ENCODE data around the gene APPBP2. TPM values are rescaled to one million over a fixed set of nuclear protein-coding genes. Genes with fewer than 3 reads are reported as not detected.

Gene APPBP2
- polyA plus RNA-seq, 1 donor (not counting 4 experiments of a cell fraction or from before 2014, with no cell fraction given), result 21.1 TPM

DNA sequence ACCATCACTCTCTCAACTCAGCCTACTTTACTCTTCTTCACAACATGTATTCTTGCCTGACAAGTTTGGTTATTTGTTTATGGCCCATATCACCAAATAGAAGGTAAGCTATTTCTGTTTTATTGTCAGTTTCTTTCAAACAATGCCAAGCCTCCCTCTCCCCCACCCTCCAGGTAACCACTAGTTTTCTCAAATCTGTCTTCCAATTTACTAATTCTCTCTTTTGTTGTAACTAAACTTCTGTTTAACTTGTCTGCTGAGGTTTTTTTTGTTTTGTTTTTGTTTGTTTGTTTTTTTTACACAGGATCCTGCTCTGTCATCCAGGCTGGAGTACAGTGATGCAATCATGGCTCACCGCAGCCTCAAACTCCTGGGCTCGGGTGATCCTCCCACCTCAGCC lies 68.9 kb downstream of the APPBP2 start:
- Histone ChIP-seq H3K4me3 (ENCODE audit: control insufficient read depth in 2 of 3, extremely low read depth in 1 of 3, insufficient read depth in 2 of 3, low read depth in 1 of 3, low read length in 3 of 3) (no peak overlapping the region), H3K9ac (ENCODE audit: control insufficient read depth, extremely low read depth, insufficient read depth, low read length) (no peak overlapping the region), H3K4me2 (ENCODE audit: control insufficient read depth, extremely low read depth, insufficient read depth, low read depth, low read length) (no peak overlapping the region), H3K27me3 (ENCODE audit: control insufficient read depth, extremely low read depth, insufficient read depth, low read length) (no peaks in the 10 kb centered on the region), H3K79me2 (ENCODE audit: control insufficient read depth, insufficient read depth, low read length) (no peaks in the 10 kb centered on the region), H3K9me3 (ENCODE audit: control insufficient read depth, low read depth, low read length) (no peaks in the 10 kb centered on the region), H3K4me1 (ENCODE audit: control insufficient read depth, extremely low read depth, insufficient read depth, low read length) (peaks cover 7% of the 10 kb centered on the region), H2AFZ (ENCODE audit: control insufficient read depth, low read length) (no peak overlapping the region), H3K27ac (ENCODE audit: control insufficient read depth, insufficient read depth, low read length) (no peak overlapping the region), H4K20me1 (ENCODE audit: control insufficient read depth, extremely low read depth, insufficient read depth, low read length) (no peaks in the 10 kb centered on the region), H3K36me3 (ENCODE audit: control insufficient read depth in 2 of 2, extremely low read depth in 1 of 2, insufficient read depth in 2 of 2, low read length in 2 of 2) (peaks cover 4 to 8% of the 10 kb centered on the region in 2 experiments), H3K9me1 (ENCODE audit: control insufficient read depth, extremely low read depth, insufficient read depth, low read length) (no peaks in the 10 kb centered on the region)
- dilution Hi-C loops (cut with MboI; ENCODE audit: extremely low pct_ligation_motif_present, low sequenced_read_pairs), result no loop called here
- TF ChIP-seq, protein P1, sequence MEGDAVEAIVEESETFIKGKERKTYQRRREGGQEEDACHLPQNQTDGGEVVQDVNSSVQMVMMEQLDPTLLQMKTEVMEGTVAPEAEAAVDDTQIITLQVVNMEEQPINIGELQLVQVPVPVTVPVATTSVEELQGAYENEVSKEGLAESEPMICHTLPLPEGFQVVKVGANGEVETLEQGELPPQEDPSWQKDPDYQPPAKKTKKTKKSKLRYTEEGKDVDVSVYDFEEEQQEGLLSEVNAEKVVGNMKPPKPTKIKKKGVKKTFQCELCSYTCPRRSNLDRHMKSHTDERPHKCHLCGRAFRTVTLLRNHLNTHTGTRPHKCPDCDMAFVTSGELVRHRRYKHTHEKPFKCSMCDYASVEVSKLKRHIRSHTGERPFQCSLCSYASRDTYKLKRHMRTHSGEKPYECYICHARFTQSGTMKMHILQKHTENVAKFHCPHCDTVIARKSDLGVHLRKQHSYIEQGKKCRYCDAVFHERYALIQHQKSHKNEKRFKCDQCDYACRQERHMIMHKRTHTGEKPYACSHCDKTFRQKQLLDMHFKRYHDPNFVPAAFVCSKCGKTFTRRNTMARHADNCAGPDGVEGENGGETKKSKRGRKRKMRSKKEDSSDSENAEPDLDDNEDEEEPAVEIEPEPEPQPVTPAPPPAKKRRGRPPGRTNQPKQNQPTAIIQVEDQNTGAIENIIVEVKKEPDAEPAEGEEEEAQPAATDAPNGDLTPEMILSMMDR (optimal IDR thresholded peaks at IDR 0.05 in 1 of 3, IDR thresholded peaks at IDR 0.05 in 1 of 3, conservative IDR thresholded peaks at IDR 0.05 in 1 of 3; ENCODE audit: extremely low read depth in 1 of 3, insufficient read depth in 2 of 3, low read length in 3 of 3), result no peak
- no peak for TF ChIP-seq EZH2 (IDR thresholded peaks at IDR 0.05; ENCODE audit: low read length)
- DNase-seq (ENCODE audit: low read depth, low spot score), result no peak
- no peak for FAIRE-seq

DNA sequence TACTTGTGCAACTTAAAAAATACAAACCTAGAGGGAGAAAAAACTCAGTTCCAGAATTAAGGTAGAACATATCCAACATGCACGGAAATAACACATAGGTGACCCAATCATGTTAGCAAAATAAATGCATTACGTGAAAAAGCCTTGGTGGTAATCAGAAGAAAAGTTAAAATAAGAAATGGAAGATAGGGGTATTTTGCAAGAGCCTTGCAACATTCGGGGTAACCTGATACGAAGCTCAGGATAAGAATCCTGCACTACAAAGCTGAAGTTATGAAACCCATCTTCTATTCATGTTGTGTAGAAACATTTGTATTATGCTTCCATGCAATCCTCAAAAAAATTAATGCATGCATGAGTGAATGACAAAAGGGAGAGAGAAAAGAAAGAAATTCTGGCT lies 70.7 kb downstream of the APPBP2 start:
- H4K20me1 ChIP-seq (ENCODE audit: control insufficient read depth, extremely low read depth, insufficient read depth, low read length), result no peaks in the 10 kb centered on the region
- no peaks in the 10 kb centered on the region for H3K9me1 ChIP-seq (ENCODE audit: control insufficient read depth, extremely low read depth, insufficient read depth, low read length)
- no peaks in the 10 kb centered on the region for H3K9me3 ChIP-seq (ENCODE audit: control insufficient read depth, low read depth, low read length)
- no peaks in the 10 kb centered on the region for H3K27me3 ChIP-seq (ENCODE audit: control insufficient read depth, extremely low read depth, insufficient read depth, low read length)
- no peaks in the 10 kb centered on the region for H3K79me2 ChIP-seq (ENCODE audit: control insufficient read depth, insufficient read depth, low read length)
- no peak overlapping the region for H2AFZ ChIP-seq (ENCODE audit: control insufficient read depth, low read length)
- H3K4me3 ChIP-seq (ENCODE audit: control insufficient read depth in 2 of 3, extremely low read depth in 1 of 3, insufficient read depth in 2 of 3, low read depth in 1 of 3, low read length in 3 of 3), result no peak overlapping the region
- dilution Hi-C loops (cut with MboI; ENCODE audit: extremely low pct_ligation_motif_present, low sequenced_read_pairs), result no loop called here
- no peak for TF ChIP-seq EZH2 (IDR thresholded peaks at IDR 0.05; ENCODE audit: low read length)
- TF ChIP-seq, protein P1 (optimal IDR thresholded peaks at IDR 0.05 in 1 of 3, IDR thresholded peaks at IDR 0.05 in 1 of 3, conservative IDR thresholded peaks at IDR 0.05 in 1 of 3; ENCODE audit: extremely low read depth in 1 of 3, insufficient read depth in 2 of 3, low read length in 3 of 3), result no peak
- H3K27ac ChIP-seq (ENCODE audit: control insufficient read depth, insufficient read depth, low read length), result no peak overlapping the region
- H3K4me2 ChIP-seq (ENCODE audit: control insufficient read depth, extremely low read depth, insufficient read depth, low read depth, low read length), result no peak overlapping the region
- peaks cover 4 to 6% of the 10 kb centered on the region in 2 experiments for H3K36me3 ChIP-seq (ENCODE audit: control insufficient read depth in 2 of 2, extremely low read depth in 1 of 2, insufficient read depth in 2 of 2, low read length in 2 of 2)
- FAIRE-seq (no peak), DNase-seq (ENCODE audit: low read depth, low spot score) (no peak)
- H3K9ac ChIP-seq (ENCODE audit: control insufficient read depth, extremely low read depth, insufficient read depth, low read length), result no peak overlapping the region
- peaks cover 7% of the 10 kb centered on the region for H3K4me1 ChIP-seq (ENCODE audit: control insufficient read depth, extremely low read depth, insufficient read depth, low read length)

Measured in keratinocyte (primary cell).